NCI-H2227 (cell line): ENCODE results near the gene DPEP2.
A peak's percentile ranks its signal among the peaks of the same experiment; 100 is the strongest.
"Not testable (repeated sequence)": the region's sequence is repeated elsewhere in the genome, so short reads cannot be mapped to it uniquely, and the experiment has no call there.

Source experiments
- DNase-seq: peaks from one replicate; lab custom pipeline; 2025; ENCODE audit not compliant: unreplicated experiment; lab: John Stamatoyannopoulos, UW

Gene DPEP2, protein sequence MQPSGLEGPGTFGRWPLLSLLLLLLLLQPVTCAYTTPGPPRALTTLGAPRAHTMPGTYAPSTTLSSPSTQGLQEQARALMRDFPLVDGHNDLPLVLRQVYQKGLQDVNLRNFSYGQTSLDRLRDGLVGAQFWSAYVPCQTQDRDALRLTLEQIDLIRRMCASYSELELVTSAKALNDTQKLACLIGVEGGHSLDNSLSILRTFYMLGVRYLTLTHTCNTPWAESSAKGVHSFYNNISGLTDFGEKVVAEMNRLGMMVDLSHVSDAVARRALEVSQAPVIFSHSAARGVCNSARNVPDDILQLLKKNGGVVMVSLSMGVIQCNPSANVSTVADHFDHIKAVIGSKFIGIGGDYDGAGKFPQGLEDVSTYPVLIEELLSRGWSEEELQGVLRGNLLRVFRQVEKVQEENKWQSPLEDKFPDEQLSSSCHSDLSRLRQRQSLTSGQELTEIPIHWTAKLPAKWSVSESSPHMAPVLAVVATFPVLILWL

DNA sequence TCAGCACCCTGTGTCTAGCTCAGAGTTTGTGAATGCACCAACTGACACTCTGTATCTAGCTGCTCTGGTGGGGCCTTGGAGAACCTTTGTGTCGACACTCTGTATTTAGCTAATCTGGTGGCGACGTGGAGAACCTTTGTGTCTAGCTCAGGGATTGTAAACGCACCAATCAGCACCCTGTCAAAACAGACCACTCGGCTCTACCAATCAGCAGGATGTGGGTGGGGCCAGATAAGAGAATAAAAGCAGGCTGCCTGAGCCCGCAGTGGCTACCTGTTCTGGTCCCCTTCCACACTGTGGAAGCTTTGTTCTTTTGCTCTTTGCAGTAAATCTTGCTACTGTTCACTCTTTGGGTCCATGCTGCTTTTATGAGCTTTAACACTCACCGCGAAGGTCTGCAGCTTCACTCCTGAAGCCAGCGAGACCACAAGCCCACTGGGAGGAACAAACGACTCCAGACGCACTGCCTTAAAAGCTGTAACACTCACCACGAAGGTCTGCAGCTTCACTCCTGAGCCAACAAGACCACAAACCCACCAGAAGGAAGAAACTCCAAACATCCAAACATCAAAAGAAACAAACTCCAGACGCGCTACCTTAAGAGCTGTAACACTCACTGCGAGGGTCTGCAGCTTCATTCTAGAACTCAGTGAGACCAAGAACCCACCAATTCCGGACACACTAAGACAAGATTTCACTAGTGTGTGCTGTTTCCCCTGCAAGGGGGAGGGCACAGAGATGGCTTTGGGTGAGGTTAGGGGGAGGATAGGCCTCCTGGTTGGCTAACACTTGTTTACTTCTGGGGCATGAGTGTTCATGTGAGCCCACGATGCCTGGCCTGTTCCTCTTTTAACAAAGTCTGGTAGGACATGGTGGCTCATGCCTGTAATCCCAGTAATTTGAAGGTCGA, at the start of gene DPEP2:
TSS of gene DPEP2 (minus strand) at position 706 of the 910 bp plus-strand sequence. CDS start 6,272 bp downstream, outside the sequence.
- DNase-seq: not testable (repeated sequence)

DNA sequence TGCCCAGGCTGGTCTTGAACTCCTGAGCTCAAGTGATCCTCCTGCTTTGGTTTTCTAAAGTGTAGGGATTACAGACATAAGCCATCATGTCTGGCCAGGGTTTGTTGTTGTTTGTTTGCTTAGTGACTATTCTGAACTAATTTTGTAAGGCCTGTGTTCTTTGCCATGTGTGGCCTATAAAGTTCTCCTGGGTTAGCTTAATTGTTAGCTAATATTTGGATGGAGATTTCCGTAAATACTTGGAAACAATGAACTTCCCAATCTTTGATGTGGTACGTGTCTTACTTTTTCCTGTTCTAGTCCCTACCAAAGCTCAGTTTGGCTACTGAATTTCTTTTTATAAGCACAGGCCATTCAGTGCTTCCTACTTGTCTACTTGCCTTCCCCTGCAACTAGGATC, 48.7 kb upstream of the DPEP2 start:
- DNase-seq: no peak

DNA sequence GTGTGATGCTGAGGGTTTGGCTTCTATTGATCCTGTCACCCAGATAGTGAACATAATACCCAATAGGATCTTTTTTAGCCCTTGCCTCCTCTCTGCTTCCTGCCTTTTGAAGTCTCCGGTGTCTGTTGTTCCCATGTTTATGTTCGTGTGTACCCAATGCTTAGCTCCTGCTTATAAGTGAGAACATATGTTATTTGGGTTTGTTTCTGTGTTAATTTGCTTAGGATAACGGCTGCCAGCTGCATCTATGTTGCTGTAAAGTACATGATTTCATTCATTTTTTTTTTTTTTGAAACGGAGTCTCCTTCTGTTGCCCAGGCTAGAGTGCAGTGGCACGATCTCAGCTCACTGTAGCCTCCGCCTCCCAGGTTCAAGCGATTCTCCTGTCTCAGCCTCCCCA, 46.8 kb upstream of the DPEP2 start:
- no peak for DNase-seq

GRCh38 chr16:68041783-68042182, 42.5 kb upstream of the DPEP2 start:
- DNase-seq: no peak

GRCh38 chr16:68040506-68041288, 41.4 kb upstream of the DPEP2 start:
- DNase-seq: peak; percentile 52

- DNase-seq: no peak
Observed at GRCh38 chr16:68037841-68038597, 38.7 kb upstream of the DPEP2 start.

GRCh38 chr16:68035227-68035626, 35.9 kb upstream of the DPEP2 start:
- DNase-seq: no peak

DNA sequence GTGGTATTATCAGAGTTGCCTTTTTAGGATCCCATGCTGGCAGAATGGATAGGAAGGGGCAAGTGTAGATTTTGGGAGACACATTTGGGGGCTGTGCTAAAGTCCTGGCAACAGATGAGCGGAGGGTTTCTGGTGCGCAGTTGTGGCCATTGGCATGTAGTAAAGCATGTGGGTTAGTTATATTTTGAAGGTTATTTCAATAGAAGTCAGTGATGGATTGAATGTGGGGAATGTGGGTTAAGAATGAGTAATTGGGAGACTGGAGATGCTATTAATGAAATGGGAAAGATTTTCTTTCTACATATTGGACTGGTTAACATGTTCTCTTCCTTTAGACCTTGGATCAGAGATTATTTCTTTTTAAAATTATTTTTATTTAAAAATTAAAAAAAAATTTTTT, 33.8 kb upstream of the DPEP2 start:
- DNase-seq: no peak

- DNase-seq: no peak
Observed at GRCh38 chr16:68031951-68032350, 32.7 kb upstream of the DPEP2 start.

GRCh38 chr16:68030108-68030507, 30.8 kb upstream of the DPEP2 start:
- DNase-seq: not testable (repeated sequence)

DNA sequence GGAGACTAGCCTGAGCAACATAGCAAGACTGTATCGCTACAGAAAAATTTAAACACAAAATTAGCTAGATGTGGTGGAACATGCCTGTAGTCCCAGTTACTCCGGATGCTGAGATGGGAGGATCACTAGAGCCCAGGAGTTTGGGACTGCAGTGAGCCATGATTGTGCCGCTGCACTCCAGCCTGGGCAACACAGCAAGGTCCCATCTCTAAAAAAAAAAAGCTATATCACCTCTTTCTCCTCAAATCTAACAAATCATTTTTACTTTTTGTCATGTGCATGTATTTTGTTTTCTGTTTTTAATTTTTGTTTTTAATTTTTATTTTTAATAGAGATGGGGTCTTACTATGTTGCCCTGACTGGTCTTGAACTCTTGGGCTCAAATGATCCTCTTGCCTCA, 29.7 kb upstream of the DPEP2 start:
- DNase-seq: no peak

- peak; percentile 91 for DNase-seq
Observed at GRCh38 chr16:68022728-68023537, 23.6 kb upstream of the DPEP2 start, which contains the start of the genes DDX28 and DUS2. TSS of gene DDX28 (minus strand) at chr16:68023232. CDS start at chr16:68023202, 30 bp downstream. TSS of gene DUS2 (plus strand) at chr16:68023284. CDS start at chr16:68038024, 14,740 bp downstream.

GRCh38 chr16:68022278-68022727, 23.0 kb upstream of the DPEP2 start:
- DNase-seq: no peak

DNA sequence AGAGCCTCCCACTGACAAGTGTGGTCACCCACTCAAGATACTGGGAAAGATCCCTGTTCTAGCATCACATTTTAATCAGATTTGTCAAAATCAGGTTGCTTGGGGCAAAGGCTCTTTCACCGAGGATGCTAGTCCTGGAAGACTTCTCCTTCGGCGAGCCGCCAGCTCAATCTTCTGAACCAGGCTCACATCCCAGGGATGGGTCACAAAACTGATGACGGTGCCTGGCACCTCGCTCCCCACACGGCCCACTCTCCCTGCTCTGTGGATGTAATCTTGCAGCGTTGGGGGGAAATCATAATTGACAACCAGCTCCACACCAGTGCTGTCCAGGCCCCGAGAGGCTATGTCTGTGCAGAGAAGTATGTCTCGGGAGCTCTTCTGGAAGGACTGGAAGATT, 22.2 kb upstream of the DPEP2 start:
- no peak for DNase-seq

GRCh38 chr16:68019167-68019680, 19.9 kb upstream of the DPEP2 start:
- no peak for DNase-seq

GRCh38 chr16:68015681-68016080, 16.4 kb upstream of the DPEP2 start, which contains the start of gene DPEP2NB:
TSS of gene DPEP2NB (minus strand) at chr16:68015911. CDS start at chr16:68015770, 141 bp downstream.
- DNase-seq: no peak

DNA sequence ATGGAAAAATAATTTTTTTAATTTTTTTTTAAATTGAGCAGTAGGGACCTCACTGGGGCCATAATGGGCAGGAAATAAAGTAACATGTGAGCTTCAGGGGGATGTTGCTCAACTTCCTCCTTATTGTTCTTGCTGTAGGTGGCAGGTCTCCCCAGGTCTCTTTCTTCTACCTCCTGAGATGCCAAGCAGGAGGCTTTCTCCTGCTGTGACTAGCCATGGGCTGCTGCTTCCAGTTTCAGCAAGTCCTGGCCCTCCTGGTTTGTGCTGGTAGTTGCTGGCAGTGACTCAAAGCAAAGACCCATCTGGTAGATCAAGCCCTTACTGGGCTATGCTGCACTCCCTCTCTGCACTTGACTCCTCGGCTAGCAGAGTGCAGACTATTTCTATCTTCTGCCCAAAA, 14.2 kb upstream of the DPEP2 start:
- no peak for DNase-seq

GRCh38 chr16:68009872-68010271, 10.6 kb upstream of the DPEP2 start:
- DNase-seq: not testable (repeated sequence)
